ENCODE measurements around the gene CYTH4. TPM values are rescaled to one million over a fixed set of nuclear protein-coding genes. Genes with fewer than 3 reads are reported as not detected.
A peak's percentile ranks its signal among the peaks of the same experiment; 100 is the strongest.

CYTH4 gene
- total and polyA plus RNA-seq, 2 of the 8 experiments (the other 6 are each of a cell fraction or from before 2014, with no cell fraction given), result 0.09 TPM; not detected in 1

- H2BK20ac ChIP-seq (ENCODE audit: low read length), result no peak overlapping the region
- no peak overlapping the region for H3K27ac ChIP-seq (ENCODE audit: low read depth, low read length)
- H3K23ac ChIP-seq (ENCODE audit: insufficient read length), result no peak overlapping the region
- ChIA-PET CTCF (ENCODE audit: partially characterized antibody) (interaction anchor here (0.9 to 7.5 kb wide), 16 partner anchors 10 to 159 kb away, joined by 3 to 61 read pairs (median 4); no protein-coding TSS in a partner anchor), POLR2A (ENCODE audit: partially characterized antibody) (interaction anchor here (1.0 to 1.1 kb wide), 2 partner anchors 70 to 94 kb away, joined by 3 to 4 read pairs; no protein-coding TSS in a partner anchor)
- H2BK120ac ChIP-seq (replicated peaks; ENCODE audit: low read depth, low read length), result no peak overlapping the region
- H3K4ac ChIP-seq (replicated peaks; ENCODE audit: insufficient read length, low read depth, low read length), result no peak overlapping the region
- whole genome bisulfite sequencing, 2 experiments (ENCODE audit: extremely low coverage in 1 of 2, insufficient coverage in 1 of 2, insufficient read length in 1 of 2, insufficient replicate concordance in 2 of 2, low coverage in 1 of 2, low lambda C conversion rate in 2 of 2, missing lambda C conversion rate in 1 of 2), result 4% methylated on average over 22 of the region's 42 CpGs; no CpG with 5 or more reads in 1 of the 2 experiments
- no peaks in the 10 kb centered on the region for H3K36me3 ChIP-seq (ENCODE audit: control insufficient read depth in 2 of 4, insufficient read depth in 4 of 4, low read length in 3 of 4)
- no peak for DNase-seq (ENCODE audit: low read depth in 1 of 2, low spot score in 2 of 2)
- H3K9me3 ChIP-seq (ENCODE audit: insufficient read depth in 2 of 2, low read depth in 1 of 2, low read length in 1 of 2), result no peaks in the 10 kb centered on the region
- no peak overlapping the region for H2BK12ac ChIP-seq (ENCODE audit: low read depth, low read length)
- H3K23me2 ChIP-seq (ENCODE audit: low read depth, low read length), result peaks cover 9% of the 10 kb centered on the region; the same call in 1 of the 2 replicates
- H3K4me3 ChIP-seq (ENCODE audit: extremely low read depth in 1 of 4, insufficient read depth in 2 of 4, low read depth in 3 of 4, low read length in 4 of 4), result peak overlapping the region; percentile 33 to 61 (median 43)
- H3K4me1 ChIP-seq (replicated peaks in 1 of 4; ENCODE audit: control insufficient read depth in 3 of 4, insufficient read depth in 4 of 4, low read length in 3 of 4), result peaks cover 0 to 22% (median 10%) of the 10 kb centered on the region in 4 experiments; a peak in 5 of 7 replicates
- H4K91ac ChIP-seq (replicated peaks; ENCODE audit: insufficient read length, low read length), result no peak overlapping the region
- no peaks in the 10 kb centered on the region for H3K79me2 ChIP-seq (ENCODE audit: control insufficient read depth in 1 of 2, insufficient read depth in 2 of 2, low read length in 2 of 2)
- H3K9ac ChIP-seq (replicated peaks in 1 of 4; ENCODE audit: extremely low read depth in 1 of 4, low read depth in 3 of 4, low read length in 3 of 4), result no peak overlapping the region
- no peak for FAIRE-seq
- no peak overlapping the region for H2AK5ac ChIP-seq (ENCODE audit: low read depth, low read length)
- peak overlapping the region; percentile 84 for H4K8ac ChIP-seq (ENCODE audit: extremely low read depth, insufficient read depth, low read length)
- H3K79me1 ChIP-seq (ENCODE audit: low read depth, low read length), result no peaks in the 10 kb centered on the region
- 0 out of 2 replicates have a peak overlapping the region, but pooled peaks have one; percentile 22 for H2AFZ ChIP-seq (ENCODE audit: low read length)
- H2BK15ac ChIP-seq (ENCODE audit: low read length), result no peak overlapping the region
- no peak overlapping the region for H2BK5ac ChIP-seq (ENCODE audit: low read depth, low read length)
- H3K14ac ChIP-seq (ENCODE audit: insufficient read length), result no peak overlapping the region
- H3K4me2 ChIP-seq (ENCODE audit: insufficient read depth in 1 of 2, low read depth in 2 of 2, low read length in 2 of 2), result peak overlapping the region; percentile 59 to 80
- TF ChIP-seq GABPA (IDR thresholded peaks at IDR 0.05; ENCODE audit: borderline replicate concordance, insufficient read depth, low read length), result no peak
- peak; percentile 79 for TF ChIP-seq FOSL1 (IDR thresholded peaks at IDR 0.05; ENCODE audit: insufficient read depth, low read depth, low read length)
- no peak for TF ChIP-seq SIN3A (conservative IDR thresholded peaks at IDR 0.05 in 1 of 2, IDR thresholded peaks at IDR 0.05 in 1 of 2; ENCODE audit: low read depth in 1 of 2, low read length in 2 of 2)
- no peak for TF ChIP-seq JUN (IDR thresholded peaks at IDR 0.05; ENCODE audit: low read depth, low read length)
- TF ChIP-seq TAF1 (IDR thresholded peaks at IDR 0.05; ENCODE audit: low read depth, low read length), result no peak
- TF ChIP-seq SP4 (IDR thresholded peaks at IDR 0.05; ENCODE audit: low read length), result no peak
- no peak for TF ChIP-seq EGR1 (IDR thresholded peaks at IDR 0.05; ENCODE audit: borderline replicate concordance, low read depth, low read length)
- peak; percentile 22 for TF ChIP-seq NANOG (IDR thresholded peaks at IDR 0.05; ENCODE audit: insufficient read depth, low read depth, low read length, poor library complexity, severe bottlenecking)
- TF ChIP-seq ZNF274 (IDR thresholded peaks at IDR 0.05; ENCODE audit: borderline replicate concordance, extremely low read depth, low read length), result no peak
- peak; percentile 57 for TF ChIP-seq EZH2 (IDR thresholded peaks at IDR 0.05; ENCODE audit: low read depth, low read length, severe bottlenecking)
- TF ChIP-seq HDAC6 (IDR thresholded peaks at IDR 0.05; ENCODE audit: low read depth, low read length), result no peak
- TF ChIP-seq POU5F1 (IDR thresholded peaks at IDR 0.05; ENCODE audit: low read depth, low read length), result no peak
- no peak for TF ChIP-seq BACH1 (IDR thresholded peaks at IDR 0.05; ENCODE audit: low read length)
- no peak for TF ChIP-seq CHD2 (IDR thresholded peaks at IDR 0.05; ENCODE audit: low read length)
- H4K20me1 ChIP-seq (replicated peaks in 1 of 2; ENCODE audit: control insufficient read depth in 1 of 2, insufficient read depth in 2 of 2, low read length in 2 of 2), result no peaks in the 10 kb centered on the region
- no peak overlapping the region for H4K5ac ChIP-seq (ENCODE audit: insufficient read length, low read depth, low read length)
- no peak overlapping the region for H3K56ac ChIP-seq (replicated peaks; ENCODE audit: insufficient read length, low read depth, low read length)
- no peak overlapping the region for H3K18ac ChIP-seq (ENCODE audit: extremely low read depth, low read length)
- peaks cover 0 to 24% (median 11%) of the 10 kb centered on the region in 4 experiments; a peak in 5 of 7 replicates for H3K27me3 ChIP-seq (replicated peaks in 1 of 4; ENCODE audit: control insufficient read depth in 3 of 4, extremely low read depth in 1 of 4, insufficient read depth in 3 of 4, low read length in 3 of 4)
Measured at GRCh38 chr22:37334461-37334858, 52.2 kb downstream of the CYTH4 start.

Data from H1 (cell line).